Left ventricle myocardium inferior (tissue), 1 donor: ENCODE results near the gene FAM186B. TPM values are rescaled to one million over a fixed set of nuclear protein-coding genes. Genes with fewer than 3 reads are reported as not detected.

Source experiments
- DNase-seq: peaks from one replicate; pipeline ENCODE4 v3.0.0-alpha.2; 2020
- H3K27ac ChIP-seq: fragments of 200-600 bp; replicated peaks from 2 replicates; pipeline ENCODE4 v1.8.0; 2021
- H3K27me3 ChIP-seq: fragments of 200-600 bp; 2 replicates; pipeline ENCODE4 v1.8.0; 2021; ENCODE audit warnings: low read depth
- H3K36me3 ChIP-seq: fragments of 200-600 bp; 2 replicates; pipeline ENCODE4 v1.8.0; 2021
- H3K4me1 ChIP-seq: fragments of 200-600 bp; 2 replicates; pipeline ENCODE4 v1.8.0; 2021
- H3K4me3 ChIP-seq: fragments of 200-600 bp; 2 replicates; pipeline ENCODE4 v1.8.0; 2021; ENCODE audit warnings: mild to moderate bottlenecking, moderate library complexity
- H3K9me3 ChIP-seq: fragments of 200-600 bp; replicated peaks from 2 replicates; pipeline ENCODE4 v1.8.0; 2021
- intact Hi-C: fragments of 100-400 bp; cut with micrococcal nuclease; formaldehyde crosslinking; loops from one replicate; pipeline ENCODE4 v1.11.0; 2022
- total RNA-seq: library from RNA; stranded (reverse); fragmentation: NEBNext Ultra II Directional; extraction: Animal tissue kit (Norgen Biotek cat#: 25700); gene quantifications from one replicate; pipeline ENCODE4 v1.2.1, GENCODE V29; 2021
- TF ChIP-seq, protein P1 (sequence below): fragments of 200-600 bp; IDR thresholded peaks from 2 replicates; pipeline ENCODE4 v1.8.0; 2021; ENCODE audit warnings: antibody characterized with exemption, mild to moderate bottlenecking, borderline replicate concordance
- donor health status: DM: no; HTN: yes; CAD: no; lungs with severe emphysema.

FAM186B gene
- total RNA-seq, 1 donor from 2014 or later: 0.33 TPM

DNA sequence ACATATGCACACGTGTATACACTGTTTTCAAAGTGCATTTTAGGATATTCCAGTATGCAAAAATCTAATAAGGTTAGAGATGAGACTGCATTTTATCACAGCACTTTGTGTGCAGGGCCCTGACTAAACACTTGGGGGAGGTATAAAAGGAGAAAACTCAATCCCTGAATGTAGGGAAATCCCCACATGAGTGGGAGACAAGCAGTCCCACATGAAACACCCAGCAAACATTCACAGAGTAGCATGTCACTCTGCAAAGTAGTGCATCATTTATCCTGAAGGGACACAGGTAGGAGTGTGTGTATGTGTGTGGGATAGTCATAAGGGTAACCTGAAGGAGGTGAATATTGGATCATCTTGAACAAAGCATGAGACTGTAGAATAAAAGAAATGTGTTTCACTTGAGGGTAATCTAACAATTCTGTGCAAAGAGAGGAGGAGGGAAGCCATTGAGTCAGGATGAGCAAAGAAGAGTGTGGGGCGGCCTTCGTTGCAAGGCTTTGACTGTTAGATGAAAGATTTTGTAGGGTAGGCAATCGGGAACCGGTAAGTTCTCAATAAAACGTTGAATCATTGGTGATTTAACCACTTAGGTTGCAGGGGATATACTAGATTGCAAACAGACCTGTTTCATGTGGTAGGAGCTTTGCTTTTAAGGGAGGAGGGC lies 20.9 kb upstream of the FAM186B start:
- Histone ChIP-seq H3K4me1 (peaks cover 24% of the 10 kb centered on the region), H3K4me3 (no peak overlapping the region), H3K27me3 (no peaks in the 10 kb centered on the region), H3K36me3 (no peaks in the 10 kb centered on the region), H3K27ac (no peak overlapping the region), H3K9me3 (no peaks in the 10 kb centered on the region)
- TF ChIP-seq, protein P1, sequence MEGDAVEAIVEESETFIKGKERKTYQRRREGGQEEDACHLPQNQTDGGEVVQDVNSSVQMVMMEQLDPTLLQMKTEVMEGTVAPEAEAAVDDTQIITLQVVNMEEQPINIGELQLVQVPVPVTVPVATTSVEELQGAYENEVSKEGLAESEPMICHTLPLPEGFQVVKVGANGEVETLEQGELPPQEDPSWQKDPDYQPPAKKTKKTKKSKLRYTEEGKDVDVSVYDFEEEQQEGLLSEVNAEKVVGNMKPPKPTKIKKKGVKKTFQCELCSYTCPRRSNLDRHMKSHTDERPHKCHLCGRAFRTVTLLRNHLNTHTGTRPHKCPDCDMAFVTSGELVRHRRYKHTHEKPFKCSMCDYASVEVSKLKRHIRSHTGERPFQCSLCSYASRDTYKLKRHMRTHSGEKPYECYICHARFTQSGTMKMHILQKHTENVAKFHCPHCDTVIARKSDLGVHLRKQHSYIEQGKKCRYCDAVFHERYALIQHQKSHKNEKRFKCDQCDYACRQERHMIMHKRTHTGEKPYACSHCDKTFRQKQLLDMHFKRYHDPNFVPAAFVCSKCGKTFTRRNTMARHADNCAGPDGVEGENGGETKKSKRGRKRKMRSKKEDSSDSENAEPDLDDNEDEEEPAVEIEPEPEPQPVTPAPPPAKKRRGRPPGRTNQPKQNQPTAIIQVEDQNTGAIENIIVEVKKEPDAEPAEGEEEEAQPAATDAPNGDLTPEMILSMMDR: no peak
- no peak for DNase-seq
- intact Hi-C loops: no loop called here

DNA sequence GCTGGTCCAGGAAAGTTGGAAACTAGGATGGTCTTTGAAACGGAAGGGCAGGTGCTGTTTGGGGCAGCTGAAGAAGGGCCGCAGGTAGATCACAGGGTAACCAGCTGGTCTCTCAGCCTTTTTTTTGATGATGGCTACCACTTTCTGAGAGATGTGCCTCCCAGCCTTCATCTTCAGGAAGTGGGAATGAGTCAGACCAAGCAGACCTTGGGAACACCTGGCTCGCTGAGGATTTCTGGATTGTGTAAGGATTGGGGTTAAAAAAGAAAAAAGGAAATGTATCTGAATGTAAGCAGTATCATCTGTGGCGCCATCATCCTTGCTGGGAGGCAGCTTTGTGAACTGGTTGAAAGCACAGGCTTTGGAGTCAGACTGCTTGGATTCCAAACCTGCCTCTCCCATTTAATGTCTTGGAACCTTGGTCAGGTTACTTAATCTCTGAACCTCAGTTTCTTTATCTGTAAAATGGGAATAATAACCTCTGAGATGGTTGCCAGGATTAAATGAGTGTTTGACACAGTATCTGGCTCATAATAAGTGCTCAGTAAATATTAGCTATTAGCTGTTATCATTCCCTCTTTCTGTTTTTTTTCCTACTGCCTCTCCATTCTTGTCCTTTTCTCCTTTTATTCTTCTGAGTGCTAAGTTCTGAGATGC lies 19.6 kb upstream of the FAM186B start:
- intact Hi-C loops: no loop called here
- Histone ChIP-seq H3K36me3 (no peaks in the 10 kb centered on the region), H3K27me3 (no peaks in the 10 kb centered on the region), H3K27ac (no peak overlapping the region), H3K4me1 (peaks cover 24% of the 10 kb centered on the region), H3K9me3 (no peaks in the 10 kb centered on the region), H3K4me3 (no peak overlapping the region)
- TF ChIP-seq, protein P1: no peak
- DNase-seq: no peak

DNA sequence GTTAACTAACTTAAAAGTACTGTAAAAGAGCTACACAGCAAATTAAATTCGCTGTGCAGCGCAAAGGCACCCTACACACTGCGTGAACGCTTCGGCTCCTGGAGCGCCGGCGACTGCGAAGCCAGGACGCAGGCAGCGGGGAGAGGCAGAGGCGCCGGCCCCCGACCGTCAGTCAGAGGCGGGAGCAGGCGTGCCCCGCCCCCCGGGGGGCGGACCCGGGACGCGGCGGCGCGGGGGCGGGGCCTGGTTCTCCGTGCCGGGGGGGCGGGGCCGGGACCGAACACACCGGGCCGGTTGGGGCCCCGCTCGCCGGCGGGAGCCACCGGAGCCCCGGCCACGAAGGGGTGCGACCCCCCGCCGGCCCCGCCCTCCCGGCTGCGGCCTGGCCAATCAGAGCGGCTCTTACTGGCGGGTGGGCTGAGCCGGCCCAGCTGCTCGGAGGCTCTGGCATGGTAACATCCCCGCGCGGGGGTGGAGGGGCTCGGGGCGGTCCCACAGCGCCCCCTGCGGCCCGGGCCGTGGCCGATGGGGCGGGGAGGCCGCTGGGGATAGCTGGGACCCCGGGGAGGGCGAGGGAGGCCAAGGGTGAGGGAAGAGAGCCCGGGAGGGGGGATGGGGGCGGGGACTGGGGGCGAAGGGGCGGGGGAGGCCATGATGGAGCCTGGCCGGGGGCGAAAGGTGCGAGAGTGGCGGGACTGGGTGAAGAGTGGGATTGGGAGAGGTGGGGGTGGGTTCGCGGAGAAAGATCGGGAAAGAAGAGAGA lies 17.9 kb upstream of the FAM186B start, which contains the start of gene PRPF40B:
Gene PRPF40B, plus strand, starts transcription at position 420 of the 763 bp plus-strand sequence. Its CDS starts 30 bp downstream, at position 450.
- Histone ChIP-seq H3K4me3 (peak within 1 kb of the TSS; percentile 70), H3K4me1 (peaks cover 24% of the 10 kb centered on the region), H3K27me3 (no peaks in the 10 kb centered on the region), H3K36me3 (no peaks in the 10 kb centered on the region), H3K9me3 (no peaks in the 10 kb centered on the region), H3K27ac (peak within 1 kb of the TSS; percentile 89)
- TF ChIP-seq, protein P1: peak; percentile 58
- DNase-seq: peak; percentile 90
- intact Hi-C loops: no loop called here

DNA sequence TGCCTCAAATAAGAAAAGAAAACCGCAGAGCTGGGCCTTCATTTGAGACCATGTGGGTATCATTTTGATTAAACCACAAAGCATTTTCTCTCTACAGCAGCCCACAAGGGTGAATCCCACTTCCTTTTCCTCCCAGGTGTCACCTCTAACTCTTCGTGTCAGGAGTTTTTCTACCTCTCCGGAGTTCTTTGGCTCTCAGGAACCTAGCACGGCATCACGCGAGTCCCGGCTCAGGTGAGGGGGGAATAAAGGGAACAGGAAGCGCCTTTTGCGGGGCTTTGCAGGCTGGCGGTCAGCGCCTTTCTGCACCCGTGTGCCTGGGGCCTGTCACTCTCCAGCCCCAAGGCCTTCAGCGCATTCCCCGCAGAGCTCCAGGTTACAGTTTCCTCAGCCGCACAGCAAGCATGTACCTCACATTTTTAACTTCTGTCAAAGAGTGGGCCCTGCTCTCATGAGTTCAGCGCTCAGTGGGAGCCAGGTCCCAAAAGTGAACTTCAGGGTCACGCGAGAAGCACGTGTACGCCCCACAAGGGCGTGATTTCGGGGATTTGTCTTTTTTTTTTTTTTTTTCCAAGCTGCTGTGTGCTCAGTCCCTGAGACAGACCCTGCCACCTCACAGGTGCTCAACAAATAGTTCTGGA lies 17.2 kb upstream of the FAM186B start:
- intact Hi-C loops: no loop called here
- TF ChIP-seq, protein P1: no peak
- Histone ChIP-seq H3K27me3 (no peaks in the 10 kb centered on the region), H3K4me1 (peaks cover 24% of the 10 kb centered on the region), H3K27ac (peak overlapping the region; percentile 89), H3K4me3 (peak overlapping the region; percentile 70), H3K36me3 (no peaks in the 10 kb centered on the region), H3K9me3 (no peaks in the 10 kb centered on the region)
- no peak for DNase-seq
